HG03097 (cell line): ENCODE measurements around the gene PARP14.
"Not testable (repeated sequence)": the region's sequence is repeated elsewhere in the genome, so short reads cannot be mapped to it uniquely, and the experiment has no call there.

Experiments
- ATAC-seq: cut with Tn5 transposase; IDR thresholded peaks from one replicate; pipeline ENCODE4 v1.9.1; 2021; ENCODE audit not compliant: unreplicated experiment, low FRiP score

PARP14 gene

DNA sequence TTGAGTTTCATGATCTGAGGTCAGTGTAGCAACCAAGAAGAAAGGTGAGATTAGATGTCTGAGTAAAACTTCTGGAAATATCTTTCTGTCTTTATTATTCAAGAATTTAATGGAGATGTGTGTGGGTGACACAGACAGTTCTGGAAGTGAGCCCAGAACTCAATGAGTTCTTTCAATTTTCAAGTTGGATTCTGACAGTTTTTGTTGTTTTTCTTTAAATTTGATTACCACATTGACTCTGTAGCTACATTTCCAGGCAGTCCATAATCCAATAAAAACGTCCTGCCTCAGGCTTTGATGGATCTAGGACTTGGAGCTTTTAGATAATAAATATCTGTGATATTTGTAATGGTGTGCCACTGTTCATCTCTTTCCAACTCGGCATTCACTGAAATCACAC, 3.9 kb upstream of the PARP14 start:
- ATAC-seq = no peak

DNA sequence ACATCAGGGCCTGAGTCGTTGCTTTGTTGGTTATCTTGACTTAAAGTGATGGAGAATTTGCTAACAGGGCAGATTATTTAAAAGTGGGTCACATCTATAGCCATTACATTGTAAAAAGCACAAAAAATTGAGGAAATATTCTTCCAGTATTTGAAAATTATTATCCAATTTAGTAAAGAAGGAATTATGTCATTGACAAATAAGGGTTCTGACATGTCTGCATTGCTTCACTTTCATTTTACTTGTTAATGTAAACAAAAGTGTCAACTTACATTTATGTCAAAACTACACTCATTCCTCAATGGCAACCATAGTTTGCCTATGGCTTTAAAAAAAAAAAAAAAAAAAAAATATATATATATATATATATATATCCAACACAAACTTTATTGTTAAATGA, 3.4 kb upstream of the PARP14 start:
- no peak for ATAC-seq

DNA sequence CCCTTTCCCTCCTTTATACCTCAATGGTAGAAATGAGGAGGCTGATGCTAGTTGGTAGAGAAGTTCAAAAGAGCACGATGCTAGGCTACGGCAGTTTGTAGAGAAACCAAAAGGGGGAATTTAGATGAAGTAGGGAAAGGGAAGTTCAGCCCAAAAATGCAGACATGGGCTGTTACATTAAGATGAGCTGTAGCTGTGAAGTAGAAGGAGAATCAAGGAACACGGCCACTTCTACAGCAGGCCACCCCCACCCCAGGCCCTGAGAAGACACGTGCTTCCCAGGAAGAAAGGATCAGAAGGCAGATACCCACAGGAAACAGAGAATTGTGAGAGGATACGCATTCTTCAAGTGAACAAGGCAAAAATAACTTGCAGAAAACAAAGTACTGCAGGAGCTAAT, 2.1 kb upstream of the PARP14 start:
- ATAC-seq = no peak

DNA sequence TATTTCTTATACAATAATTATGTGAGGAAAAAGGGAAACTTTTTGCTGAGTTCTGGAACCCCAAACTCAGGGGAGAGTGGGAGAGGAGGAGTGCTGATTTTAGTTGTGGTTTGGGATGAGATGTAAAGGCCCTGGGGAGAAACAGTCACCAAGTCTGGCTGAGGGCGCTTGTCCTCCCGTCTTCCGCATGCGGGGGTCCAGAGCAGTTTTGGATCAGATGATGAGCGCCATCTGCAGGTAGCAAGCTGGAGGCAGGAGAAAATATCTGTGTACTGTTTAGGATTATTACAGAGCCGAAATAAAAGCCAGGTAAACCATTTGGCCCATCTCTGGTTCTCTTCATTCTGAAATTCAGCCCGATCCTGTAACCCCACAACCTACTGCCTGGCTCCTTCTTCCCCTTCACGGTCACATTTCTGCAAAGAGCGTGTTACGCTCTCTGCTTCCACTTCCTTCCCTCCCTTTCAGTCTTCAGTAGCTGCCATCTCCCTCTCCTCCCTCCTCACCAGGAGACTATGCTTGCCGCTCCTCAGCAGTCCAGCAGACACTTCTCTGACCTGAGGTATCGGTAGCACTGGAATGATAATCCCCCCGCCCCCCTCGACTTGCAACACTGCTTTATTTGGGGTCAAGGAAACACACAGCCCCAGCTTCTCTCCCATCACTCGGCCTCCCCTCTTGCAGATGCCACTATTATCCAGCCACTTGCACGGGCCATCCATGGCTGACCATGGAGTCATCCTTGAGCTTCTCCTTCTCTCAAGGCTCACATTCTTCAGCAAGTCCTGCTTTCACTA, 1.4 kb upstream of the PARP14 start:
- peak; percentile 34 for ATAC-seq

DNA sequence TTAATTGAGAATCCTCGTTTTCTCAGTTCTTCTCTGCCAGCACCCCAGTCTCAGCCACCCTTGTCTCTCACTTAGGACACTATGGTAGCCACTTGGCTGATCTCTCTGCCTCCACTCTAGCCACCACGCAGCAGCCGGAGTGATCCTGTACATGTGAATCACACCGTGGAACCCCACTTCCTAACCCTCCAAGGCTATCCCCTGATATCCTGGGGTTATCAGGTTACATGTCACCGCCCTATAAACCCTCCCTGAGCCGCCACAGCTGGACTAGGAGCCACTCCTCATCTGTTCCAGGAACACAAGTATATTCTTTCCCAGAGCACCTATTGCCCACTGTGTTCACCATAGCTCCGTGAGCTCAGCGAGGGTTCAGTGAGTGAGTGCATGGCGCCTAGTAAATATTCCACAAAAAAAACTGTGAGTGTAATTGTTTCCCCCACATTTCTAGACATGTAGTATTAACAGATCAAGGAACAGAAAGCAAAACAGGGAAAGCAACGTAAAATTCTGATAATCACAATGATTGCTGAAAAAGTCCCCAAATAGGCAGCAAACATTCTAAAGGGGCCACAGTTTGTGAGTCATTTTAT, 661 bp upstream of the PARP14 start:
- no peak for ATAC-seq

DNA sequence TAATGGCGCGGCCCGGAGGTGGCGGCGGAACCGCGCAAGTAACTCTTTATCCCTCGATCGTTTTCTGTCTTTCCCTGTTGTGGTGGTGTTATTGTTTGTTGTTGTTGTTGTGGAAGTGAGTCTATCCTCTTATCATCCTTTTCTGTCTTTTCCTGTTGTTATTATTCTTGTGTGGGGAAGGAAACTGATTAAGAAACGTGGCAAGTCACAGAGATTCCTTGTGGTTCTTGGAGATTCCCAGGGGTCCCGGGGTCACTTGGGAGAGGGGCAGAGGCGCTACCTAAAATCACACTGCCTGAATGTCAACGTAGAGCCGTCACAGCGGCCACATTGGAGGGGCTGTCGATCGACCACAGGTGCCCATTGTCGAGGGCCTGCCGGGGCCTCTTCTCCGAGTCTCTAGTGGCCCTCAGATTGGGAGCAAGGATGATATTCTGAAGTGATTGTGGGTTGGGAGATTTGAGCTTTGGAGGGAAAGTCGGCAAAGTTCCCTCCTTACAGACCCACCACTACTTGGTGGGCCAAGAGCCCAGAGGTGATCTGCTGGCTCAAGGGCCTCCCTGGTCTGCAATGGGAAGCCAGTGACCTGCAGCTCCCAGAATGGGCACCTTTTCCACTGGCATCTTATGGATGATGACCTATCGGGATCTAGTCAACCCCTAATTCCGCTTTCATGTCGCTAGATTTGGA, 790 bp downstream of the PARP14 start:
- ATAC-seq = no peak

DNA sequence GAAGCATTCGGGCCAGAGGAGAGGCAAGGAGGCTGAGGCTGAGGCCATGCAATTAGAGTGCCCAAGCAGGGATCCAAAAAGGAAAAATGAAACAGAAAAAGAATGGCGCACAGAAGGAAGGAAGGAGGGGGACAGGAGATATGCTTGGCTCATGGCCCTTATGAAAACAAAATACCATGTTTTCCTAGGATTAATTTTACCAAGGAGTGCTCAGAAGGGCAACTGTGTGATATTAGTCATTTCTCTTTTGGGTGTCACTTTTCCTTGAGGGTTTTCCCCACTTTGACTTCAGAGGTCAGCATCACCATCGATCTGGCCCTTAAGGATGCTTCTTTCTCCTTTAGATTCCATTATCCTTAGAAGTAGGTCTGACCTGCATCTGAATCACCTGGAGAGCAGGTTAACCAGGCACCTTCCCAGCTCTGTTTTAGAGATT, 1.4 kb downstream of the PARP14 start:
- ATAC-seq = no peak

DNA sequence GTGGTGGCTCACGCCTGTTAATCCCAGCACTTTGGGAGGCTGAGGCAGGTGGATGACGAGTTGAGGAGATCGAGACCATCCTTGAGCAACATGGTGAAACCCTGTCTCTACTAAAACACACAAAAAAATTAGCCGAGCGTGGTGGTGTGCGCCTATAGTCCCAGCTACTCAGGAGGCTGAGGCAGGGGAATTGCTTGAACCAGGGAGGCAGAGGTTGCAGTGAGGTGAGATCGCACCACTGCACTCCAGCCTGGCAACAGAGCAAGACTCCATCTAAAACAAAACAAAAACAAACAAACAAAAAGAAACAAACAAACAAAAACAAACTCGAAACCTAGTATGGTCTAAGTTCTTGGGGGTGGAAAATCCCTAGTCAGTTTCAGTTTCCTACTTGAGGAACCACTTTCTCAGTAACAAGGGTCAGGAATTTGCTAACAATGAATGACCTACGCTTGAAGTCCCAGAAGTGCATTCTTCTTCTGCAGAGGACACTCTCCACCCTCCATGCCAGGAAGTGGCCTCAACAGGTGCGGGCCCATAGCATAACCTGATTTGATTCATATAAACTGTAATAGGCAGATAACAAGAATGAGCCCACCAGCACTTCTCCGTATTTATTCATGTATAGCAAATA, 2.3 kb downstream of the PARP14 start:
- ATAC-seq = not testable (repeated sequence)

DNA sequence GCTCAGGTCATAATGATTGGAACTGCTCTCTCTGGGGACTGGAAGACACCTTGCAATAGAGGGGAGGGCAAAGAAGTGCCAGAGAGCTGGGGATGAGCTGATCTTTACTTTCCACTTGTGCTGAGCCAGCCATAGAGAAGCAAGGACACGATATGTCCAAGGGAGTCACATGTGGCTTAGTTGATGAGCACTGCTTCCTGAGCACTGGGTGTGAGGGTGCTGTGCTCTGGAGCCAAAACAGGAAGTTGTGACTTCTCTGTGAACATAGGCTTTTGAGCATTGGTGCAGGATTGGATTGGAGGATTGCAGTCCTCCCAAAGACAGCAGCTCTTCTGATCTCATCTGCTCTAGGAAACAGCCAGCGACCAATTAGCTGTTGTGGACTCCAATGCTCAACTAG, 6.7 kb downstream of the PARP14 start:
- ATAC-seq = no peak

DNA sequence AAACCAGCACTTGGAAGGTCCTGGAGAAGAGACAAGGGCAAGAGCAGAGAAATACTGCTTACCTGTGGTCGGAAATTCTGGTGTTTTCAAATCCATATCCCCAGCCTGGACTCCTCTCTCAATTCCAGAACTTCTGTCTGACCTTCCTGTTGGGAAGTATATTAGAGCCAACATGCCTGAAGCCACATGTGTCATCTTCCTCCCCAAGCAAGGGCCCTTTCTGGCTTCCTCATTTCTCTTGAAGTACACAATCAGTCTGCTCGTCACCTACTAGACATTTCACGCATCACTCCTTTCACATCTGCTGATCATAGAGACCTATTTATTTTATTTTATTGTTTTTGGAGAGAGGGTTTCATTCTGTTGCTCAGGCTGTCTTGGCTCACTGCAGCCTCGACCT, 8.4 kb downstream of the PARP14 start:
- no peak for ATAC-seq

DNA sequence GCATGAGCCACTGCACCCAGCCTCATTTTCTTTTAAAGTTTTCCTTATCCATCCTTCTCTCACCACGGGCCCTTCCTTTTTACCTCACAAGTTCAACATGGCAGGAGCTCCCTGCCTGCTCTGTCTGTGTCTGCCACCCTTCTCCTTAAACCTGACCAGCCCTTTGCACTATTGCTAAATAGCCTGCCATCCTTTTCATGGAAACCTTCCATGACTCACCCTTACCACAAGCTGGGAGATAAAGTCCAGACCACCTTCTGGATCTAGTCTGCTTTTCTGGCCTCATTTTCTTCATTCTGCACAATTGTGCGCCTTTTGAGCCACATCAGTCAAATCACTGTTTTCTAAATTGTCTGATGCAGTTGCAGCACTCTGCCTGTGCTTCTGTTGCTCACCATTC, 8.9 kb downstream of the PARP14 start:
- no peak for ATAC-seq

DNA sequence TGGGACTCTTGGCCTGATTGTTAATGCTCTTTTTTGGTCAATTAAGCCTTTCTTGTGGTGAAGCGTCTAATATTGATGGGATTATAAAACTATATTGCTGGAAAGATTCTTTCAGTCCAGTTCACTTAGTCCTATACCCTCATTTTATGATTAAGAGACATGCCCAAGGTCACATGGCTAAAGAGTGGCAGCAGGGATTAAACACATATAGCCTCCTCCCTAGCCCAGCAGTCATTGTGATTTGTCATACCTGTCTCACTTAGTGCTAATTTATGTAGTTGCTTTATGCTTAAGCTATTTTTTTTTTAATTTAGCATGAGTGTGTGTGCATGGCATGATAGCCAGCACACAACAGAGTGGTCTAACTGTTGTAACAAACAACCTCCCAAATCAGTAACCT, 9.5 kb downstream of the PARP14 start:
- no peak for ATAC-seq

DNA sequence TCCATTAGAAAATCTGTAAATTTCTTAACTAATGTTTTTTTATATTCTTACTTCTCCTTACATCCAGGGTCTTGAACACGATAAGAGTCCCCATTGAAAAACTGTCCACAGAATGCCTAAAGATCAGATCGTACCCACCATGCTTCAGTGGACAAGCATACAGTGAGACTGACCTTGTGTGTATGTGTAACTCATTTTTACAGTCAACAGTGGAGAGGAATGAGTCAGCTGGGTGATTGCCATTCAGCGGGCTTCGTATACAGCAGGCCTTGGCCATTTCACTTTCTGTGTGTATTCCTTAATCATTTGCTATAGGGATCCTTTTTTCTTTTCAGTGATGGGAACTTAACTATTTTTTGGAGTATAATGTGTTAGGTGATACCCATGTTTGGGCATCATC, 10.6 kb downstream of the PARP14 start:
- ATAC-seq = peak; percentile 57

DNA sequence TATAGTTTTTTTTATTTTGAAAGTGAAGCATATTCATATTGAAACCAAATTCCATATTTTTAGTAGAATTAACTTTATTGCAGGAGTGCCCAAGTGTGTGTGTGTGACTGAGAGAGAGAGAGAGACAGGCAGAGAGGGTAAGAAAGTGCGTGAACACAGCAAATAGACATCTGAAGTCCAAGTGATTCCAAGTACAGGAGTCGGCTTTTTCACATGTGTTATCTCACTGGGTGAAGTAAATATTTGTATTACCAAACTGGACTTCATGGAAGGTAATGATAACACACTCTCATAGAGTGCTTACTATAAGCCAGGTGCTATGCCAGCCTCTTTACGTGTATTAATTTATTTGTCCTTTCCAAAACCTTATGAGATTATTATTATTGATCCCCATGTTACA, 12.0 kb downstream of the PARP14 start:
- ATAC-seq = no peak

DNA sequence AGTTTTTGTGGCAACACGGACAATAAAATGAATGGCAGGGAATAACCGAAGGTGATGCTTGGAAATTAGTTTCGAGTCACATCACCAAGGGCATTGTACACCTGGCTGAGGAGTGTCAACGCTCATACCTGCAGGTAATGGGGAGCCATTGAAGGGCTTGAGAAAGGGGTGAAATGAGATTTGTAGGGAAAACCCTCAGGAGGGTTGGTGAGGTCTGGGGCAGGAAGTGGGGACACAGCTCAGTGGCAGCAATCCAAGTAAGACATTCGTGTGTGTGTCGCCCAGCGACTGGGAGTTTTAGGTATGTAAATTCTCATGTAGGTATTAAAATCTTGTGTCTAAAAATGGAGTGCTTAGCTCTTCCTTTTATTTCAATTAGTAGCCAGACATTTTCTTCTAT, 14.3 kb downstream of the PARP14 start:
- no peak for ATAC-seq

DNA sequence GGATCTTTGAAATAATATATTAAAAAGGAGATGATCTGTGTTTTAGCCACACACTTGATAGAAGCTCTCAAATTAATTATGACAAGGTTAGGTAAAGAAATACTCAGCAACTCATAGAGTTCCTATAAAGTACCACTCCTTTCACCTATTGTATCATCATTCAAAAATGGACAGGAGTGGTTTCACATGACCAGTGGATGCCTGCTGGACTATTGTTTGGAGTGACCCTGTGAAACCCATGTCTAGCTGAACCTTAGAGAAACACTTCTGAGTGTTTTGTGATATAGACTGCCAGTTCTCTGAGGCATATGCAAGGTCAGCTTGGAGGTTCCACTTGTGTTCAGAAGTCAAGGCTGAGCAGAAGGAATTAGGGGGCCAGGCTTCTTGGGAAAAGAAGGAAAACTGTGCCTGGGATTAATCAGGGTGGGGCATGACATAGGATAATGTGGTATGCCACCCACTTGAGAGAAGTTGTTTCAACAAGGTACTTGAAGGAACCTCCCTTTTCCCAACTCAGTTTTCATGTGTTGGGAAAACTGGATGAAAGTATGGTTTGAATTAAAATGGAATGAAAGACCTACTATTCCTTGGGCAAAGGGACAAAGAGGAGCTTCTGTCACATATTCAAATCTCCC, 15.4 kb downstream of the PARP14 start:
- no peak for ATAC-seq

DNA sequence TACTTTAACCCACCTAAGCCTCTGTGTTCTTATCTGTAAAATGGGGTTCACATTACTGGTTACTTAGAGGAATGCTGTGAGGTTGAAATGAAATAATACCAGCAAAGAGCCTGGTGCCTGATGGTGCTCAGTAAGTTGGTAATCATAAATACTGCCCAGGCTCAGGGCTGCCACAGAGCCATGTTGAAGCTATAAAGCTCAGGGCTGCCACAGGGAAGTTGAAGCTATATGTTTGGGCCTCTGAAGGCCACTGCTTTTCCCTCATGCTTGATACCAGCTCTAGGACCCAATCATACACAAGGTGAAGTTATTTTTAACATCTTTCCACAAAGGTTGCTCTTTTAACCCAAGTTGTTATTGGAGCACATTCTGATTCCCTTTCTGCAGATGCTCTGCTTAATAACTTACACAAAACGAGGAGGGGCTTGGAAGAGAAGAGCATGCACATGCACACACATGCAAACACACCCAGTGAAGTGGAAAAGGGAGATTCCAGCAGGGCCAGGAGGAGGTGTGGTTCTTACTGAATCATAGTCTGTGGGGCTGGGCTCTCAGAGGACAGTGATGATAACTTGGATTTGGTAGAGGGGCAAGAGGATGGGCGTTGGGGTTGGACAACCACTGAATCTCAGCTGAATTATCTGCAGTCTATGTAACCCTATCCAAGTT, 17.4 kb downstream of the PARP14 start:
- ATAC-seq = peak; percentile 45

DNA sequence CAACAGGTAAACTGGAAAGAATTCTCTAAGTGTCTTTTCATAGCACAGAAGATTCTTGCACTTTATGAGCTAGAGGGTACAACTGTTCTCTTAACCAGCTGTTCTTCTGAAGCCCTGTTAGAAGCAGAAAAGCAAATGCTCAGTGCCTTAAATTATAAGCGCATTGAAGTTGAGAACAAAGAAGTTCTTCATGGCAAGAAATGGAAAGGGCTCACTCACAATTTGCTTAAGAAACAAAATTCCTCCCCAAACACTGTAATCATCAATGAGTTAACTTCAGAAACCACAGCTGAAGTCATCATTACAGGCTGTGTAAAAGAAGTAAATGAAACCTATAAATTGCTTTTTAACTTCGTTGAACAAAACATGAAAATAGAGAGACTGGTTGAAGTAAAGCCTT, 19.6 kb downstream of the PARP14 start:
- no peak for ATAC-seq

DNA sequence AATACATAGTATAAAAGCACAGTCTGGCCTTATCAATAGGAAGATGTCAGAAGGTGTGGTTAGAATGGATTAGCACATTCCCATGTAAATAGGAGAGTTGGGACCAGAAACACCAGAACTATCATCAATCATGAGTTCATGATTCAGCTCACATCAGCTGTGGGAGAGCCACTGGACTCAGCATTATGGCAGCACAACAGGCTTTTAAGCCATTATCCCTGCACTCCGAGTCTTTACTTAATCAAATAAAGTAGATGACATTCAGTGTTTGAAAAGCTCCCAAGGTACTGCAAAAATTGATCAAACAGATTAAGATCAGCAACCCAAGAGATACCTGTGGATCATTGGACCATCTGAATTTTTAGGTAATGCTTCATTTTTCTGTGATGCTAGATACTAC, 24.7 kb downstream of the PARP14 start:
- ATAC-seq = no peak

DNA sequence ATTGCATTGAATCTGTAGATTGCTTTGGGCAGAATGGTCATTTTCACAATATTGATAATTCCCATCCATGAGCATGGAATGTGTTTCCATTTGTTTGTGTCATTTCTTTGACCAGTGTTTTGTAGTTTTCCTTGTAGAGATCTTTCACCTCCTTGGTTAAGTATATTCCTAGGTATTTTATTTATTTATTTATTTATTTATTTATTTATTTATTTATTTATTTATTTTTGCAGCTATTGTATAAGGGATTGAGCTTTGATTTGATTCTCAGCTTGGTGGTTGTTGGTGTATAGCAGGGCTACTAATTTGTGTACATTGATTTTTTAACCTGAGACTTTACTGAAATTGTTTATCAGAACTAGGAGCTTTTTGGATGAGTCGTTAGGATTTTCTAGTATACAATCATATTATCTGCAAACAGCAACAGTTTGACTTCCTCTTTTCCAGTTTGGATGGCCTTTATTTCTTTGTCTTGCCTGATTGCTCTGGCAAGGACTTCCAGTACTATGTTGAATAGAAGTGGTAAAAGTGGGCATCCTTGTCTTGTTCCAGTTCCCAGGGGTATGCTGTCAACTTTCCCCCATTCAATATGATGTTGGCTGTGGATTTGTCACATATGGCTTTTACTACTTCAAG, 30.1 kb downstream of the PARP14 start:
- not testable (repeated sequence) for ATAC-seq
